Right renal cortex interstitium (tissue), 3 donors: ENCODE measurements around the gene NT5DC4. TPM values are rescaled to one million over a fixed set of nuclear protein-coding genes. Genes with fewer than 3 reads are reported as not detected.
"Not testable (repeated sequence)": the region's sequence is repeated elsewhere in the genome, so short reads cannot be mapped to it uniquely, and the experiment has no call there.

Experiments used
- DNase-seq, 3 donors: peaks; one replicate each; pipeline ENCODE4 v3.0.0-alpha.2; 2013; ENCODE audit warnings: low read depth in 3 of 3, low spot score in 2 of 3
- polyA plus RNA-seq, 3 donors: library from polyadenylated mRNA; unstranded; fragments of 120-200 nt; gene quantifications; one replicate each; pipeline ENCODE4 v1.2.1, GENCODE V29; 2013; ENCODE audit not compliant: insufficient read length in 3 of 3

NT5DC4 gene
- polyA plus RNA-seq, 3 donors = 0.07 to 0.12 TPM; not detected in 1

DNA sequence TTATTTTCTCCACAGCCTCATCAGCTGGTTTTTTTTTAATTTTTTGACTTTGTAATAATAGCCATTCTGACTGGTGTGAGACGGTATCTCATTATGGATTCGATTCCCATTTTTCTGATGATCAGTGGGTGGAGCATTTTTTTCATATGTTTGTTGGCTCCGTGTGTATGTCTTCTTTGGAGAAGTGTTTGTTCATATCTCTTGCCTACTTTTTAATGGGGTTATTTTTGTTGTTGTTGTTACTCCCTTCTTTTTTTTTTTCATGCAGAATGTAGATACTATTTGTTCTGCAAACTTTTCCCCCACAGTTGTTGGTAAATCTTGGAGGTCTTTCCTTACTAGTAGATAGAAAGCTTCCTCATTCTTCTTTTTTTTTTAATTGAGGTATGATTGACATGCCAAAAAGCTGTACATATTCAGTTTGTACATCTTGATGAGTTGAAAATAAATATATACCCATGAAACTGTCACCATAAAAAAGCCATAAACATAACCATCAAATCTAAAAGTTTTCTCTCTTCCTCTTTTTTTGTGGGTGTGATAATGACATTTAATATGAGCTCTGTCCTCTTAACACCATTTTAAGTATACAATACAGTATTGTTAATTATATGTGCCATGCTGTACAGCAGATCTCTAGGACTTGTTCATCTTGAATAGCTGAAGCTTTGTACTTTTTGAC is 21.8 kb upstream of the NT5DC4 start:
- DNase-seq = no peak

GRCh38 chr2:112699984-112700667 is 20.7 kb upstream of the NT5DC4 start:
- DNase-seq = no peak

- no peak for DNase-seq
Measured at GRCh38 chr2:112701052-112701451, 19.8 kb upstream of the NT5DC4 start.

- DNase-seq = no peak
Measured at GRCh38 chr2:112703684-112704083, 17.1 kb upstream of the NT5DC4 start.

- DNase-seq = no peak
Measured at GRCh38 chr2:112705575-112705974, 15.2 kb upstream of the NT5DC4 start.

GRCh38 chr2:112706170-112706664 is 14.6 kb upstream of the NT5DC4 start:
- no peak for DNase-seq

- DNase-seq = not testable (repeated sequence)
Measured at GRCh38 chr2:112706947-112707346, 13.9 kb upstream of the NT5DC4 start.

DNA sequence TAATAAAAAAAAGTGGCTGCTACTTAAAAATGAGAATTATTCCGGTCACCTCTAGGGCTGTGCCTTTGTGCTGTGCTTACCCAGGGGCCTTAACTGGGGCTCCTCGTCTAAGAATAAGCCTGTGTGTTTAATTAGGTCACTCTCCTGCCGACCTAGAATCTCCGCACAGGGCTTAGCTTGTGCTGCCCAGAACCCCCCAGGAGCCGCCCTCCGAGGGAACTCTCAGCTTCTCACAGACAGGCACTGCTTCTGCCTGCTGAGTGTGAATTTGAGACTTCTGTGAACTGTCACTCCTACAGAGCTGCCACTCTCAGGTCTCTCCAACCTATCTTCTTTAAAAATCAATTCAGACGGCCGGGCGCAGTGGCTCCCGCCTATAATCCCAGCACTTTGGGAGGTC is 11.9 kb upstream of the NT5DC4 start:
- no peak for DNase-seq

GRCh38 chr2:112709703-112710102 is 11.1 kb upstream of the NT5DC4 start:
- DNase-seq = no peak

DNA sequence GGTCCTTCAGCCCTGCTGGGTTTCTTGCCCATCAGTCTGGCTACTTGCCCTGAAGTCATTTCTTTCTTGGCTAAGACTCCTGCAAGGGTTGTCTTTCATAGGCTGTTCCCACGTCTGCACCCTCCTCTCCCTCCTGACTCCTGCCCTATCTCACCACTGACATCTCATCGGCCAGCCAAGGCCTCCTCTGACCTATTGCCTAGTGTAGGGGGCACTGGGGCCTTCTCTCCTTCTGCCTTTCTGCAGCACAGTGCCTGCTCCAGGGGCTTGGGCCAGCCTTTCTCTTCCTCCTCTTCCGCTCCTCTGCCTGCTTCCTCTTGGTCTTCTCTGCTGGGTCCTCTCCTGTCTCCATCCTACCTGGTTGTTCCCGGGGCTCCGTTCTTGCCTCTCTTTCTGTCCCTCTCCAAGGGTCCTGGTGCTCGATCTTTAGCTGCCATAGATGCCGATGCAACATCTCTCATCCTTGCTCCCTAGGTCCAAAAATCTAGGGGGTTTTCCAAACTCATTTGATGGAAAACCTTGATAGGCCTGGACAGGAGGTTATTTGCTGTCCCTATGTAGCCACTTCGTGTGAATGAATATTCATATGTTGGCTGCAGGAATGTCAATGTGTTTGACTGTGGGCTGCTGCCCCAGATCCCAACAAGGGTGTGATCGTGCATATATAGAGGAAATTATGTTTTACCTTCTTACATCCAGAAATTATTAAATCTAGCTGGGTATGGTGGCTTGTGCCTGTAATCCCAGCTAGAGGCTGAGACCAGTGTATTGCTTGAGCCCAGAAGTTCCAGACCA is 9.7 kb upstream of the NT5DC4 start:
- no peak for DNase-seq

DNA sequence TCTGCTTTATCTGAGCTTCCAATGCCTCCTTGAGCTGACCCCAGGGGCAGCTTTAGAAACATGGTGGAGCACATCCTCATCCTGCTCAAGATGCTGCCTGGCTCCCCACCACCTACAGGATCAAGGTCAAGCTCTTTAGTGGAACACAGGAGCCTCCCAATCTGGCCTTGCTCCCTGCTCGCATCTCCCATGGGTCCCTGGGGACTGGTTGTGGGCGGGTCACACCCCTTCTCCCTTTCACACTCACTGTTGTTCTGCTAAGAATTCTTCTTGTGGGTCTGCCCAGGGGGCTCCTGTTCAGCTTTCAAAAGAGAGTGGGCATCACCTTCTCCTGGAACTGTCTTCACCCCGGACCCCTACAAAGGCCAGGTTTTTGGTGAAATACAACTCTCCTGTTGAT is 8.4 kb upstream of the NT5DC4 start:
- DNase-seq = no peak

GRCh38 chr2:112712903-112713584 is 7.8 kb upstream of the NT5DC4 start:
- DNase-seq = no peak

GRCh38 chr2:112713585-112713925 is 7.3 kb upstream of the NT5DC4 start:
- no peak for DNase-seq

GRCh38 chr2:112713926-112714325 is 6.9 kb upstream of the NT5DC4 start:
- DNase-seq = no peak

DNA sequence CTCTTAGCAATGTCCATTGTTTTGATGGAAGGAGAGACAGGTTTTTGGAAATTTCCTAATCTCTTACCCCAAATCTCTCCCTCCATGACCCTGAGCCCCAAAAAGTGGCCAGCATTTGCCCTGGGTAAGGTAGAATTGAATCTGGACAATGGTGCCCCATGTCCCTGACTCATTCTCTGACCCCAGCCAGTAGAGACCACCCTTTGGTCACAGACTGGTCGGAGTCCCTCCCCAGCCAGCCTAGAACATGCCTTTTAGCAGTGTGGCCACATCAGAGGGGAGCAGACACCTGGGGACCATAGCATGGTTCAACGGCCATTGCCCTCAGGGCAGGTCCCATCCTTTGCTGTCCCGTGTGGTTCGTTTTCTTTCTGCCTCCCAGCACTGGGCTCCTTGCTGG is 6.5 kb upstream of the NT5DC4 start:
- no peak for DNase-seq

- no peak for DNase-seq
Measured at GRCh38 chr2:112714836-112715631, 5.8 kb upstream of the NT5DC4 start.

DNA sequence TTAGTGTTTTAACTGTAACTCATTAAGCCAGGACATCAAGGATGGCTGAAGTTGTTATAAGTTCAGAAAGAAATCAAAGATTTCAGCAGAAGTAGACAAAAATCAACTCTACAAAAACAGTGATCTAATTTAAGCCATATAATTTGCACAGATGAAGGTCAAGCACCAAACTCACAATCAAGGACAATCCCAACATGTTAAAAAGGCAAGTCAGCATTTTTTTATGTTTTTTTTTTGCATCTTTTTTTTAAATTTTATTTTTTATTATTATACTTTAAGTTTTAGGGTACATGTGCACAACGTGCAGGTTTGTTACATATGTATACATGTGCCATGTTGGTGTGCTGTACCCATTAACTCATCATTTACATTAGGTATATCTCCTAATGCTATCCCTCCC is 4.7 kb upstream of the NT5DC4 start:
- DNase-seq = not testable (repeated sequence)

DNA sequence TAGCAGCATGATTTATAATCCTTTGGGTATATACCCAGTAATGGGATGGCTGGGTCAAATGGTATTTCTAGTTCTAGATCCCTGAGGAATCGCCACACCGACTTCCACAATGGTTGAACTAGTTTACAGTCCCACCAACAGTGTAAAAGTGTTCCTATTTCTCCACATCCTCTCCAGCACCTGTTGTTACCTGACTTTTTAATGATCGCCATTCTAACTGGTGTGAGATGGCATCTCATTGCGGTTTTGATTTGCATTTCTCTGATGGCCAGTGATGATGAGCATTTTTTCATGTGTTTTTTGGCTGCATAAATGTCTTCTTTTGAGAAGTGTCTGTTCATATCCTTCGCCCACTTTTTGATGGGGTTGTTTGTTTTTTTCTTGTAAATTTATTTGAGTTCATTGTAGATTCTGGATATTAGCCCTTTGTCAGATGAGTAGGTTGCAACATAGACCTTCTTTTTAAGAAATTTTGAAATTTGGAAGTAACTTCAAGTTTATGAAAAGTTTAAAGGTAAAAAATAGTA is 3.9 kb upstream of the NT5DC4 start:
- not testable (repeated sequence) for DNase-seq

DNA sequence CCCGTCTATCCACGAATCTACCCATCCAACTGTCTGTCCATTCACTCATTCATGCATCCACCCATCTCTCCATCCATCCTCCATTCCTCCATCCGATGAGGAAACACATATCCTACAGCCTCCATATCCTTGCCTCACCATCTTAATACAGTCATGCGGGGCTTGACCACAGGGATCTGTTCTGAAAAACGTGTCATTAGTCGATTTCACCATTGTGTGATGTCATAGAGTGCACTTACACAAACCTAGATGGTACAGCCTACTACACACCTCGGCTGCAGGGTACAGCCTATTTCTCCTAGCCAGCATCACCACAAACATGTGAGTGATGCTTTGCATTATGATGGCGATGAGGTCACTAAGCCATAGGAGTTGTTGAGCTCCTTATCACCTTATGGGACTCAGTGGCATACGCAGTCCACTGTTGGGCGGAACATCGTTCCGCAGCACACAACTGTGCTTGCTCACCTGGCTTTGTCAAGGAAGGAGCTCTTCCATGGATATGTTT is 1.9 kb upstream of the NT5DC4 start:
- no peak for DNase-seq
